Activated CD8-positive, alpha-beta memory T cell treated with anti-CD3 and anti-CD28 coated beads for 36 hours (primary cell): ENCODE results near the gene USP48. TPM values are rescaled to one million over a fixed set of nuclear protein-coding genes. Genes with fewer than 3 reads are reported as not detected.
"Not testable (repeated sequence)": the region's sequence is repeated elsewhere in the genome, so short reads cannot be mapped to it uniquely, and the experiment has no call there.

Experiments used
- CTCF ChIA-PET: fragments of 350-600 bp; sonication (Branson Sonifier 250); formaldehyde crosslinking; loops from one replicate; lab custom pipeline; 2021; ENCODE audit warnings: antibody characterized with exemption; lab: Charles Lee
- POLR2A ChIA-PET: fragments of 350-600 bp; sonication (Branson Sonifier 250); formaldehyde crosslinking; loops from one replicate; lab custom pipeline; 2021; ENCODE audit warnings: antibody characterized with exemption; lab: Charles Lee
- total RNA-seq, 2 experiments: library from RNA; stranded (reverse); gene quantifications; one replicate each; pipeline ENCODE4 v1.2.3, GENCODE V29; 2021

The USP48 gene
- total RNA-seq, 2 experiments from 2014 or later: 58.8 to 61.1 TPM

GRCh38 chr1:21779613-21780521, 3.1 kb downstream of the USP48 start:
- POLR2A ChIA-PET: no interaction called here
- CTCF ChIA-PET: no interaction called here

- ChIA-PET CTCF (interaction anchor here (0.6 kb wide), 1 partner anchor 1675 kb away, joined by 3 read pairs; no protein-coding TSS in a partner anchor), POLR2A (no interaction called here)
Measured at GRCh38 chr1:21778405-21778727, 4.6 kb downstream of the USP48 start.

- POLR2A ChIA-PET: interaction anchor here (0.7 kb wide), 1 partner anchor 183 kb away, joined by 3 read pairs; no protein-coding TSS in a partner anchor
- CTCF ChIA-PET: interaction anchor here (0.7 to 1.0 kb wide), 2 partner anchors 118 to 968 kb away, joined by 3 read pairs; no protein-coding TSS in a partner anchor
Measured at GRCh38 chr1:21776925-21777324, 6.0 kb downstream of the USP48 start.

GRCh38 chr1:21775985-21776562, 6.9 kb downstream of the USP48 start:
- CTCF ChIA-PET: interaction anchor here (1.0 kb wide), 1 partner anchor 117 kb away, joined by 3 read pairs; no protein-coding TSS in a partner anchor

GRCh38 chr1:21775550-21775914, 7.4 kb downstream of the USP48 start:
- ChIA-PET POLR2A (no interaction called here), CTCF (no interaction called here)

More at GRCh38 chr1:21775985-21776562, 6.9 kb downstream of the USP48 start:
- POLR2A ChIA-PET: no interaction called here

GRCh38 chr1:21774835-21775549, 8.0 kb downstream of the USP48 start:
- POLR2A ChIA-PET: no interaction called here
- CTCF ChIA-PET: no interaction called here

GRCh38 chr1:21773585-21773984, 9.4 kb downstream of the USP48 start:
- CTCF ChIA-PET: no interaction called here

GRCh38 chr1:21771672-21772071, 11.3 kb downstream of the USP48 start:
- POLR2A ChIA-PET: not testable (repeated sequence)
- CTCF ChIA-PET: interaction anchor here (1.1 kb wide), 1 partner anchor 20 kb away, joined by 5 read pairs; no protein-coding TSS in a partner anchor

More at GRCh38 chr1:21773585-21773984, 9.4 kb downstream of the USP48 start:
- POLR2A ChIA-PET: interaction anchor here (1.5 kb wide), 1 partner anchor 9 kb away, joined by 4 read pairs; no protein-coding TSS in a partner anchor

- POLR2A ChIA-PET: not testable (repeated sequence)
Measured at GRCh38 chr1:21770602-21771001, 12.3 kb downstream of the USP48 start.

GRCh38 chr1:21770201-21770600, 12.7 kb downstream of the USP48 start:
- POLR2A ChIA-PET: no interaction called here
- CTCF ChIA-PET: interaction anchor here (0.6 kb wide), 1 partner anchor 71 kb away, joined by 4 read pairs; no protein-coding TSS in a partner anchor

More at GRCh38 chr1:21770602-21771001, 12.3 kb downstream of the USP48 start:
- CTCF ChIA-PET: not testable (repeated sequence)

GRCh38 chr1:21767106-21767505, 15.8 kb downstream of the USP48 start:
- POLR2A ChIA-PET: not testable (repeated sequence)
- CTCF ChIA-PET: interaction anchor here (0.6 kb wide), 1 partner anchor 130 kb away, joined by 3 read pairs; no protein-coding TSS in a partner anchor

GRCh38 chr1:21766210-21766609, 16.7 kb downstream of the USP48 start:
- ChIA-PET CTCF (no interaction called here), POLR2A (no interaction called here)

- POLR2A ChIA-PET: no interaction called here
Measured at GRCh38 chr1:21764615-21765423, 18.1 kb downstream of the USP48 start.

GRCh38 chr1:21763694-21764419, 19.1 kb downstream of the USP48 start:
- ChIA-PET CTCF (no interaction called here), POLR2A (no interaction called here)

More at GRCh38 chr1:21764615-21765423, 18.1 kb downstream of the USP48 start:
- CTCF ChIA-PET: interaction anchor here (0.8 kb wide), 1 partner anchor 154 kb away, joined by 3 read pairs; no protein-coding TSS in a partner anchor

GRCh38 chr1:21763236-21763635, 19.7 kb downstream of the USP48 start:
- ChIA-PET POLR2A (no interaction called here), CTCF (no interaction called here)

GRCh38 chr1:21762022-21762404, 20.9 kb downstream of the USP48 start:
- POLR2A ChIA-PET: no interaction called here
- CTCF ChIA-PET: no interaction called here

- POLR2A ChIA-PET: no interaction called here
- CTCF ChIA-PET: no interaction called here
Measured at GRCh38 chr1:21761052-21761451, 21.9 kb downstream of the USP48 start.

- POLR2A ChIA-PET: no interaction called here
Measured at GRCh38 chr1:21759818-21760217, 23.1 kb downstream of the USP48 start.

More at GRCh38 chr1:21759818-21760217, 23.1 kb downstream of the USP48 start:
- CTCF ChIA-PET: no interaction called here
